Mesenchymal stem cell (in vitro differentiated cells and primary cell): ENCODE results near the gene DYNLT2. TPM values are rescaled to one million over a fixed set of nuclear protein-coding genes. Genes with fewer than 3 reads are reported as not detected.
A peak's percentile ranks its signal among the peaks of the same experiment; 100 is the strongest.

Source experiments
- DNase-seq: peaks from one replicate; pipeline ENCODE4 v3.0.0-alpha.2; 2013
- H2AFZ ChIP-seq: one replicate; pipeline ENCODE4 v1.6.1; 2013; ENCODE audit warnings: low read depth, mild to moderate bottlenecking, control low read depth, inconsistent platforms, low read length, moderate library complexity
- H2AK5ac ChIP-seq: 2 replicates; pipeline ENCODE4 v1.6.1; 2013; ENCODE audit warnings: low read length, moderate library complexity, mild to moderate bottlenecking, inconsistent platforms; ENCODE audit not compliant: severe bottlenecking
- H2BK120ac ChIP-seq: one replicate; pipeline ENCODE4 v1.6.1; 2013; ENCODE audit warnings: low read depth, mild to moderate bottlenecking, inconsistent platforms, low read length, moderate library complexity
- H2BK12ac ChIP-seq, 2 experiments: one replicate each; pipeline ENCODE4 v1.6.1; 2013; ENCODE audit warnings: inconsistent platforms in 2 of 2, low read length in 2 of 2, mild to moderate bottlenecking in 2 of 2, moderate library complexity in 2 of 2, control low read depth in 1 of 2
- H2BK15ac ChIP-seq: one replicate; pipeline ENCODE4 v1.6.1; 2013; ENCODE audit warnings: mild to moderate bottlenecking, low read depth, inconsistent platforms; ENCODE audit not compliant: poor library complexity, severe bottlenecking
- H2BK5ac ChIP-seq: 2 replicates; pipeline ENCODE4 v1.6.1; 2013; ENCODE audit warnings: low read depth, mild to moderate bottlenecking, low read length, control low read depth, inconsistent platforms; ENCODE audit not compliant: poor library complexity, severe bottlenecking
- H3K14ac ChIP-seq, 2 experiments: one replicate each; pipeline ENCODE4 v1.6.1; 2013; ENCODE audit warnings: inconsistent platforms in 2 of 2, low read length in 2 of 2, control low read depth in 1 of 2, mild to moderate bottlenecking in 1 of 2, moderate library complexity in 1 of 2
- H3K18ac ChIP-seq, 2 experiments: one replicate each; pipeline ENCODE4 v1.6.1; 2013; ENCODE audit warnings: inconsistent platforms in 2 of 2, low read length in 2 of 2, control low read depth in 1 of 2, low read depth in 1 of 2, mild to moderate bottlenecking in 1 of 2
- H3K23ac ChIP-seq, 2 experiments: one replicate each; pipeline ENCODE4 v1.6.1; 2013; ENCODE audit warnings: inconsistent platforms in 2 of 2, low read length in 2 of 2, mild to moderate bottlenecking in 2 of 2, moderate library complexity in 2 of 2, control low read depth in 1 of 2
- H3K27ac ChIP-seq: 2 replicates; pipeline ENCODE4 v1.5.1; 2013; ENCODE audit warnings: mild to moderate bottlenecking, moderate library complexity, low read length, control low read depth, inconsistent platforms; ENCODE audit not compliant: poor library complexity, severe bottlenecking
- H3K27me3 ChIP-seq, 2 experiments: 2 replicates each; pipeline versions ENCODE4 v1.6.1 to v1.7.0; 2013; ENCODE audit warnings: low read length in 2 of 2, mild to moderate bottlenecking in 2 of 2, moderate library complexity in 2 of 2, control low read depth in 1 of 2, inconsistent platforms in 1 of 2; ENCODE audit not compliant: control insufficient read depth in 1 of 2, insufficient read depth in 1 of 2
- H3K36me3 ChIP-seq, 2 experiments: 2 replicates each; pipeline versions ENCODE4 v1.6.1 to v1.7.0; 2013; ENCODE audit warnings: low read length in 2 of 2, control low read depth in 1 of 2, inconsistent platforms in 1 of 2, low read depth in 1 of 2, mild to moderate bottlenecking in 1 of 2; ENCODE audit not compliant: insufficient read depth in 2 of 2, control insufficient read depth in 1 of 2
- H3K4ac ChIP-seq, 2 experiments: one replicate each; pipeline ENCODE4 v1.6.1; 2013; ENCODE audit warnings: inconsistent platforms in 2 of 2, low read length in 2 of 2, mild to moderate bottlenecking in 2 of 2, moderate library complexity in 2 of 2, control low read depth in 1 of 2, low read depth in 1 of 2
- H3K4me1 ChIP-seq: 2 replicates; pipeline ENCODE4 v1.6.1; 2013; ENCODE audit warnings: low read depth, low read length, control low read depth; ENCODE audit not compliant: control insufficient read depth, insufficient read depth
- H3K4me2 ChIP-seq: 2 replicates; pipeline ENCODE4 v1.6.1; 2013; ENCODE audit warnings: low read length, mild to moderate bottlenecking, inconsistent platforms; ENCODE audit not compliant: poor library complexity, severe bottlenecking
- H3K4me3 ChIP-seq, 2 experiments: 2 replicates each; pipeline versions ENCODE4 v1.5.1 to v1.7.0; 2013; ENCODE audit warnings: low read length in 2 of 2, mild to moderate bottlenecking in 2 of 2, control low read depth in 1 of 2, low read depth in 1 of 2; ENCODE audit not compliant: insufficient read depth in 1 of 2
- H3K79me1 ChIP-seq: replicated peaks from 2 replicates; pipeline ENCODE4 v1.6.1; 2013; ENCODE audit warnings: mild to moderate bottlenecking, control low read depth, low read length, inconsistent platforms; ENCODE audit not compliant: poor library complexity, severe bottlenecking
- H3K9ac ChIP-seq: 2 replicates; pipeline ENCODE4 v1.7.0; 2013; ENCODE audit warnings: mild to moderate bottlenecking, low read length, moderate library complexity
- H3K9me3 ChIP-seq: 2 replicates; pipeline ENCODE4 v1.7.0; 2013; ENCODE audit warnings: mild to moderate bottlenecking, low read length; ENCODE audit not compliant: control insufficient read depth
- H4K8ac ChIP-seq: one replicate; pipeline ENCODE4 v1.6.1; 2013; ENCODE audit warnings: inconsistent platforms, mild to moderate bottlenecking, low read length, moderate library complexity
- H4K91ac ChIP-seq: one replicate; pipeline ENCODE4 v1.6.1; 2013; ENCODE audit warnings: mild to moderate bottlenecking, low read length, inconsistent platforms
- WGBS: methylation state at CpG from one replicate; pipeline ENCODE4 v1.1.7; 2013; ENCODE audit warnings: mixed read lengths; 5-methylcytosine and 5-hydroxymethylcytosine counted together
- polyA plus RNA-seq, 2 experiments: library from polyadenylated mRNA; stranded (reverse); fragments of 200-250 nt; gene quantifications; one replicate each; pipeline ENCODE4 v1.2.3, GENCODE V29; 2013

DYNLT2 gene, protein sequence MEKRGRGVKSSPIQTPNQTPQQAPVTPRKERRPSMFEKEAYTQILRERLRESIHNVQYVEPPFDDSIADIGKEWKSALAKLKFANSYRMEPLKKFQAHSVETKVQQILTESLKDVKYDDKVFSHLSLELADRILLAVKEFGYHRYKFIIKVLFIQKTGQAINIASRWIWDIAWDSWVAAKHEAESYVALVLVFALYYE
- 0.48 TPM for polyA plus RNA-seq (2013, experiment 1 of 2)
- 0.27 TPM for polyA plus RNA-seq (2013, experiment 2 of 2)

DNA sequence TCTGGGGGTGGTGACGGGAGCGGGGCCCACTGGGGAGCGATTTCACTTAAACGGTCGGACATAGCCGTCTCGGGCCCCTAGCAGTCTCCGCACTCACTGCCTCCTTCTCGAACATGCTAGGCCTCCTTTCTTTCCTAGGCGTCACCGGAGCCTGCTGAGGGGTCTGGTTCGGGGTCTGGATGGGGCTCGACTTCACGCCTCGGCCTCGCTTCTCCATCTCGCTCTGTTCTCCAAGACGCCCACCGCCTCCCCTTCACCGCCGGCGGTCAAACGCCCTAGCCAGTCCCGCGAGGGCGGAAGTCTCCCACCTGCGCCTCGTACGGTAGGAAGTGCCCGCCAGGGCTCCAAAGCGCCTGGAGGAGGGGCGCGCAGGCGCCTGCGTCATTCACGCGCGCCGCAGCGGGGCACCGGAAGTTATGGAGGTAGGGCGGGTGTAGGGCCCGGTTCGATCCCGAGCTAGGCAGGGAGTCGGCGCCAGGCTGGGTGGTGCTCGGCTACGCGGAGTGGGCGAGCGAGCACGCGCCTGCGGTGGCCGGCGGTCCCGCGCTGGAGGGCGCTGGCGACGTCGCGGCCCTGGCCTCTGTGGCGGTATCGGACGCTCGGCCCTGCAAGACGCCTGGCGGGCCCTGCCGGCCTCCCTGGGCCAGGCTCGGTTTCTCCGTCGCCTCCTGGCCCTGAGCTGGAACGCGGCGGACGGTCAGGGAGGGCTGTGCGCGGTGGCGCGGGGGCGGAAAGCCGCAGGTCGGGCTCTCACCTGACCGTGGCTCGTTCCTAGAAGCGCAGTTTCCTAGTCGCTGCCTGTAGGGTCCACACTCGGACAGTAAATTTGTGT is at the start of gene DYNLT2, which contains the start of gene ERMARD:
DYNLT2 (minus strand) TSS at position 331 of the 832 bp plus-strand sequence; CDS start at position 217, 114 bp downstream.
ERMARD (plus strand) TSS at position 381 of the 832 bp plus-strand sequence; CDS start at position 417, 36 bp downstream.
- H3K79me1 ChIP-seq, result peaks cover 16% of the 10 kb centered on the region
- H3K9me3 ChIP-seq, result no peaks in the 10 kb centered on the region
- peak within 1 kb of the TSS; percentile 78 for H3K27ac ChIP-seq
- H2AFZ ChIP-seq, result peak within 1 kb of the TSS; percentile 92
- H2BK120ac ChIP-seq, result peak within 1 kb of the TSS; percentile 87
- H3K4ac ChIP-seq, result peak within 1 kb of the TSS; percentile 55 to 69
- peaks cover 3% of the 10 kb centered on the region for H3K4me1 ChIP-seq
- H3K14ac ChIP-seq, result peak within 1 kb of the TSS; percentile 2 to 99
- peak within 1 kb of the TSS; percentile 68 for H2BK5ac ChIP-seq
- peak; percentile 96 for DNase-seq
- H3K18ac ChIP-seq, result peak within 1 kb of the TSS; percentile 92 to 95
- peaks cover 0 to 11% of the 10 kb centered on the region in 2 experiments for H3K36me3 ChIP-seq
- H2BK15ac ChIP-seq, result peak within 1 kb of the TSS; percentile 29
- peak within 1 kb of the TSS; percentile 86 to 99 for H3K4me3 ChIP-seq
- under 1% methylated on average over 57 of the region's 90 CpGs for WGBS
- H2BK12ac ChIP-seq, result peak within 1 kb of the TSS in 1 of 2 experiments; percentile 63
- H3K9ac ChIP-seq, result peak within 1 kb of the TSS; percentile 95
- no peaks in the 10 kb centered on the region for H3K27me3 ChIP-seq
- H4K91ac ChIP-seq, result peak within 1 kb of the TSS; percentile 55
- peak within 1 kb of the TSS; percentile 91 for H3K4me2 ChIP-seq
- H2AK5ac ChIP-seq, result peak within 1 kb of the TSS; percentile 62
- H3K23ac ChIP-seq, result peak within 1 kb of the TSS in 1 of 2 experiments; percentile 99
- peak within 1 kb of the TSS; percentile 86 for H4K8ac ChIP-seq

DNA sequence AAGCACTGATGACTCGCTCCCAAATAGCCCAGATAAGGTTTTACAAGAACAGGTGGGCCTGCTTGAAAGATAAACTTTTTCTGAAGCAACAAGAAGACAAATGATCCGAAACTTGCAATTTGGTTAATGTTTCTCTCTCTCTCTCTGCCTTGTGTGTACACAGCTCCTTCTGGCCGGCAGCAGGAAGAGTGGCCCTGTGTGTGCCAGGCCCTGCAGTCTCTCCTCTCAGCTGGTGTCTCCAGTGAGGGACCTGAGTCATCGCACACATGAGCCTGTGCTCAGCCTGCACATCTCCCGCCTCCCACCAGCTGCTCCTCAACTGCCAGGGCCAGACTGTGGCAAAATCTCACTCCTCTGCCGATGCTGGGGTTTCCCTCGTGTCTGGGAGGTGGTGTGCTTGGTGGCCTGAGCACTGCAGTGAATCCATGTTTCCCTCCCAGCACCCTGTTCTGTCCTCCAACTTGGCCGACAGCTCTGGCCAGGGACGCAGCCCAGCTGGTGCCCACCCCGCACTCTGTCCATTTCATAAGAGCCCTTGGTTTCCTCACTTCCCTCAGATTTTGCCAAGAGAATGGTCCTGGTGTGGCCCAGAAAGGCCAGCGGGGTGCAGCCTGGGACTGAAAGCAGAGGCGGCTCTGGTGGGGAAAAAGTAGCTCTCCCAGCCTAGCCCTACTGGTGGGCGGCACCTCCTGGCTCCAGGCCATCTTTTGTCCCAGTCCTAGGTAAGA is 49.5 kb upstream of the DYNLT2 start:
- DNase-seq, result peak; percentile 72
- peak overlapping the region; percentile 9 for H2BK15ac ChIP-seq
- 70% methylated on average over 13 of the region's 13 CpGs for WGBS
- peaks cover 20% of the 10 kb centered on the region for H3K4me1 ChIP-seq
- H3K27ac ChIP-seq, result peak overlapping the region; percentile 76
- no peak overlapping the region for H2BK120ac ChIP-seq
- H2AFZ ChIP-seq, result no peak overlapping the region
- H3K36me3 ChIP-seq, result no peaks in the 10 kb centered on the region
- peak overlapping the region in 1 of 2 experiments; percentile 60 for H3K18ac ChIP-seq
- peak overlapping the region in 1 of 2 experiments; percentile 29 for H3K14ac ChIP-seq
- H2BK5ac ChIP-seq, result no peak overlapping the region
- peak overlapping the region; percentile 50 for H2AK5ac ChIP-seq
- no peak overlapping the region for H2BK12ac ChIP-seq
- no peak overlapping the region for H3K4me3 ChIP-seq
- no peak overlapping the region for H3K9ac ChIP-seq
- no peaks in the 10 kb centered on the region for H3K79me1 ChIP-seq
- no peak overlapping the region for H3K23ac ChIP-seq
- no peak overlapping the region for H4K91ac ChIP-seq
- no peaks in the 10 kb centered on the region for H3K9me3 ChIP-seq
- peak overlapping the region; percentile 19 for H4K8ac ChIP-seq
- H3K27me3 ChIP-seq, result peaks cover 31% of the 10 kb centered on the region in 2 experiments
- H3K4me2 ChIP-seq, result no peak overlapping the region
- H3K4ac ChIP-seq, result no peak overlapping the region

DNA sequence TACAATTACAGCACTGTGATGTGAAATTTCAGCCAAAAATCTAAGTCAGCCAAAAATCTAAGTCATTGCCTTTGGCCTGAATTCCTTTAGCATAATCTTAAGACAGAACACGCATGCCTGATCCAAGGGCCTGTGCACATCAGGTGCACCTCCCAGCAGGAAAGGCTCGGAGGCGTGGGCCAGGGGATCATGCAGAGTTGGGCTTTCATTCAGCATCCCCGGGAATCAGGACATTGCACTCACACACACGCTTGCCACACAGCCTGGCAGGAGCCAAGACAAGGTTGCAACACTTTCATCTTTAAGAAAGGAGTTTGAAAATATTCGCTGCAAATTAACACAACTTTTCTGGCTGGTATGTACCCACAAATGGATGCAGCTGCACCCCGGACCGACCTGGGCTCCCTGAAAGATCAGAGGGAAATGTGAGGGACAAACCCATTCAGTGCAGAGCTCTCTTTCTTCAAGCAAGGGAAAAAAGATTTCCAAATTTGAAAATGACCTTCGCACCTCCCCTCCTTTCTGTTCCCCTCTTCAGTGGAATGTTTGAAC is 48.8 kb upstream of the DYNLT2 start:
- no peak overlapping the region for H3K18ac ChIP-seq
- no peak overlapping the region for H2AK5ac ChIP-seq
- H3K4ac ChIP-seq, result no peak overlapping the region
- no peaks in the 10 kb centered on the region for H3K79me1 ChIP-seq
- H4K91ac ChIP-seq, result no peak overlapping the region
- H2BK120ac ChIP-seq, result no peak overlapping the region
- no peak overlapping the region for H4K8ac ChIP-seq
- H2BK5ac ChIP-seq, result no peak overlapping the region
- no peak overlapping the region for H3K9ac ChIP-seq
- whole genome bisulfite sequencing, result 85% methylated on average over 9 of the region's 9 CpGs
- H2BK15ac ChIP-seq, result no peak overlapping the region
- no peaks in the 10 kb centered on the region for H3K9me3 ChIP-seq
- no peak overlapping the region for H3K23ac ChIP-seq
- no peak overlapping the region for H3K4me2 ChIP-seq
- no peaks in the 10 kb centered on the region for H3K36me3 ChIP-seq
- H3K4me1 ChIP-seq, result peaks cover 20% of the 10 kb centered on the region
- H3K4me3 ChIP-seq, result no peak overlapping the region
- no peak for DNase-seq
- H3K27ac ChIP-seq, result peak overlapping the region; percentile 69
- H2AFZ ChIP-seq, result no peak overlapping the region
- no peak overlapping the region for H2BK12ac ChIP-seq
- H3K14ac ChIP-seq, result no peak overlapping the region
- peaks cover 24 to 26% of the 10 kb centered on the region in 2 experiments for H3K27me3 ChIP-seq
